ENCODE data around the gene RIMS4. TPM values are rescaled to one million over a fixed set of nuclear protein-coding genes. Genes with fewer than 3 reads are reported as not detected.
A peak's percentile ranks its signal among the peaks of the same experiment; 100 is the strongest.

RIMS4 gene
- total and polyA plus RNA-seq, 2 of the 13 experiments (the other 11 are each of a cell fraction or from before 2014, with no cell fraction given), result 0.01 to 0.07 TPM

GRCh38 chr20:44743080-44743701 lies 67.2 kb downstream of the RIMS4 start:
- Histone ChIP-seq H3K4me2 (ENCODE audit: low read depth, low read length) (no peak overlapping the region), H3K4me1 (ENCODE audit: insufficient read depth, low read length) (peaks cover 14% of the 10 kb centered on the region), H3K4me3 (replicated peaks in 1 of 3; ENCODE audit: insufficient read depth in 1 of 3, low read depth in 2 of 3, low read length in 3 of 3) (no peak overlapping the region), H3K27me3 (ENCODE audit: control insufficient read depth in 1 of 2, insufficient read depth in 2 of 2, low read length in 2 of 2) (peaks cover 14 to 56% of the 10 kb centered on the region in 2 experiments), H3K79me2 (ENCODE audit: insufficient read depth, low read length) (no peaks in the 10 kb centered on the region), H3K9ac (ENCODE audit: insufficient read depth, low read depth, low read length) (no peak overlapping the region), H4K20me1 (ENCODE audit: insufficient read depth, low read length) (0 out of 2 replicates have a peak, but pooled peaks cover 3% of the 10 kb centered on the region), H3K27ac (ENCODE audit: extremely low read length, insufficient read depth, low read length) (no peak overlapping the region), H3K36me3 (replicated peaks in 1 of 2; ENCODE audit: control insufficient read depth in 1 of 2, insufficient read depth in 2 of 2, low read length in 2 of 2) (no peaks in the 10 kb centered on the region), H3K9me3 (ENCODE audit: low read length) (no peaks in the 10 kb centered on the region), H2AFZ (ENCODE audit: low read length) (no peak overlapping the region)
- no peak for FAIRE-seq
- BruUV-seq (replicated peaks), result no TSS peak
- in situ Hi-C loops (cut with HindIII; ENCODE audit: extremely low pct_ligation_motif_present, low pct_unique_long_range_greater_than_20kb) (loop anchor here (5.0 kb wide), 1 partner anchor 124 kb away; no protein-coding TSS in a partner anchor), intact Hi-C loops (cut with micrococcal nuclease; ENCODE audit: unreplicated experiment) (no loop called here)
- ATAC-seq, result no peak
- 2% methylated on average over 7 of the region's 7 CpGs for WGBS (ENCODE audit: low lambda C conversion rate)
- ChIA-PET POLR2A (no interaction called here), CTCF (ENCODE audit: low intra/inter-chr PET ratio, low total read pairs) (no interaction called here)
- TF ChIP-seq NCOA1 (CRISPR knock-in tag; IDR thresholded peaks at IDR 0.05), result no peak
- no peak for TF ChIP-seq ISL2 (CRISPR knock-in tag; IDR thresholded peaks at IDR 0.05)
- no peak for TF ChIP-seq KDM6A (CRISPR knock-in tag; IDR thresholded peaks at IDR 0.05; ENCODE audit: low read depth)
- TF ChIP-seq ZNF782 (CRISPR knock-in tag; IDR thresholded peaks at IDR 0.05; ENCODE audit: borderline replicate concordance), result no peak
- no peak for TF ChIP-seq ZNF343 (CRISPR knock-in tag; IDR thresholded peaks at IDR 0.05)
- TF ChIP-seq ZNF629 (CRISPR knock-in tag; conservative IDR thresholded peaks at IDR 0.05), result peak; percentile 64
- no peak for TF ChIP-seq ZNF550 (CRISPR knock-in tag; IDR thresholded peaks at IDR 0.05; ENCODE audit: borderline replicate concordance)
- no peak for TF ChIP-seq TRAFD1 (CRISPR knock-in tag; IDR thresholded peaks at IDR 0.05; ENCODE audit: borderline replicate concordance)
- TF ChIP-seq, protein P1, sequence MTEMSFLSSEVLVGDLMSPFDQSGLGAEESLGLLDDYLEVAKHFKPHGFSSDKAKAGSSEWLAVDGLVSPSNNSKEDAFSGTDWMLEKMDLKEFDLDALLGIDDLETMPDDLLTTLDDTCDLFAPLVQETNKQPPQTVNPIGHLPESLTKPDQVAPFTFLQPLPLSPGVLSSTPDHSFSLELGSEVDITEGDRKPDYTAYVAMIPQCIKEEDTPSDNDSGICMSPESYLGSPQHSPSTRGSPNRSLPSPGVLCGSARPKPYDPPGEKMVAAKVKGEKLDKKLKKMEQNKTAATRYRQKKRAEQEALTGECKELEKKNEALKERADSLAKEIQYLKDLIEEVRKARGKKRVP (CRISPR knock-in tag; IDR thresholded peaks at IDR 0.05), result no peak
- TF ChIP-seq, protein P2, sequence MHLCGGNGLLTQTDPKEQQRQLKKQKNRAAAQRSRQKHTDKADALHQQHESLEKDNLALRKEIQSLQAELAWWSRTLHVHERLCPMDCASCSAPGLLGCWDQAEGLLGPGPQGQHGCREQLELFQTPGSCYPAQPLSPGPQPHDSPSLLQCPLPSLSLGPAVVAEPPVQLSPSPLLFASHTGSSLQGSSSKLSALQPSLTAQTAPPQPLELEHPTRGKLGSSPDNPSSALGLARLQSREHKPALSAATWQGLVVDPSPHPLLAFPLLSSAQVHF (CRISPR knock-in tag; IDR thresholded peaks at IDR 0.05), result no peak
- no peak for TF ChIP-seq EHMT2 (IDR thresholded peaks at IDR 0.05; ENCODE audit: borderline replicate concordance, low read depth, low read length)
- no peak for TF ChIP-seq CBX2 (IDR thresholded peaks at IDR 0.05; ENCODE audit: low read depth, low read length)
- no peak for TF ChIP-seq CBX2 (CRISPR knock-in tag; IDR thresholded peaks at IDR 0.05; ENCODE audit: low read depth)
- TF ChIP-seq JUNB (CRISPR knock-in tag; IDR thresholded peaks at IDR 0.05; ENCODE audit: borderline replicate concordance), result no peak
- no peak for TF ChIP-seq ZNF432 (CRISPR knock-in tag; IDR thresholded peaks at IDR 0.05; ENCODE audit: borderline replicate concordance)
- peak; percentile 83 for TF ChIP-seq CHD2 (IDR thresholded peaks at IDR 0.05; ENCODE audit: low read depth, low read length)
- no peak for TF ChIP-seq REL (CRISPR knock-in tag; conservative IDR thresholded peaks at IDR 0.05)
- TF ChIP-seq RNF219 (CRISPR knock-in tag; IDR thresholded peaks at IDR 0.05), result no peak
- TF ChIP-seq HNF4G (IDR thresholded peaks at IDR 0.05; ENCODE audit: borderline replicate concordance, low read depth, low read length), result no peak
- TF ChIP-seq HNF4G (CRISPR knock-in tag; IDR thresholded peaks at IDR 0.05; ENCODE audit: borderline replicate concordance, low read depth), result no peak
- DNase-seq (ENCODE audit: low spot score), result no peak
